Measurements from ENCODE around the gene NAA80.
A peak's percentile ranks its signal among the peaks of the same experiment; 100 is the strongest.
"Not testable (repeated sequence)": the region's sequence is repeated elsewhere in the genome, so short reads cannot be mapped to it uniquely, and the experiment has no call there.

Gene NAA80

GRCh38 chr3:50269977-50270413 lies 29.2 kb downstream of the NAA80 start:
- DNase-seq (ENCODE audit: low read depth), result no peak

DNA sequence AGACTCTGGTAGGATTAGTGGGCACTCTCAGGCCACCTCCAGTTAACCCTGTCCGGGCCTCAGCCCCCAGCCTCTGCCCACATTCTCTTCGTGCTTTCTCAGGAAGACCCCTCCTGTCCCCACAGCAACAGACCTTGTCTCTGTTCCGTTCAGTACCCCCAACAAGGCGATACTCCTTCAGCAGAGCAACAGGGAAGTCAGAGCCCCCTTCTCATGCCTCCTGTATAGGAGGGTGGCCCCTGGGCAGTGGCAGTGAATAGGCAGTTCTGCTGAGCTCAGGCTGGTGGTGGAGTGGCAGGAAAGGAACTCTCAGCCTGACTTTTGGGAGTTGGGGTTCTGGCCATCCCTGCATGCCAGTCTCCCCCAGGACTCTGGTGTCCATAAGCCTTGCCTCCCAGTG lies 29.7 kb downstream of the NAA80 start:
- DNase-seq (ENCODE audit: low read depth), result no peak

DNA sequence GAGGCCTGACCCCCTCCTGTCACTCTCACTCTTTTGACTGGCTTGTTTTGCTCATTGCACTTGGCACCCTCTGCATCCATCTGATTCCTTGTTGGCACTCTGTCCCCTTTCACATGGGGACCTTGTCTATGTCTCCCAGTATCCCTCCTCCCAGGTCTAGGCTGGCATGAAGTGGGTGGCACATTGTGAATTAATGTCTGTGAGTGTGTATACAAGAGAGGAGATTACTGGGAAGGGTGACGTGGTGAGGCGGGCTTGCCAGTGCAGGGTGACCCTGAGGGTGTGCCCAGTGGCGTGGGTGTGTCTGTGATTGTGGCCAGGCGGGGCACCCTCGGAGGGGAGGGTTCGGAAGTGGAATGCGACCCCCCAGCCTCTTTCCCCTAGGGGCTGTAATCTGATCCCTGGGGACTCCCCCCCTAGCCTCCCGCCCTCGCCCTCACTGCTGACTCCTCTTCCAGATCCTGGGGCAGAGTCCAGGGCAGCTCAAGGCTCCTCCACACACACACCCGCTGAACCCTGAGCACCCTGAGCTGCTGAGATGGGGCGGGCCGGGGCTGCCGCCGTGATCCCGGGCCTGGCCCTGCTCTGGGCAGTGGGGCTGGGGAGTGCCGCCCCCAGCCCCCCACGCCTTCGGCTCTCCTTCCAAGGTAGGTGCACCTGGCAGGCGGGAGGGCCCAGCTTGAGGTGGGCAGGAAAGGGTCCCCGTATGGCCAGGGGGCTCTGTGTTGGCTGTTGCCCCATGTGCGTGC lies 30.3 kb downstream of the NAA80 start, which contains the start of gene SEMA3B:
Gene SEMA3B, plus strand, starts transcription at position 445 of the 749 bp plus-strand sequence. Its CDS starts 94 bp downstream, at position 539.
- DNase-seq (ENCODE audit: low read depth), result no peak

DNA sequence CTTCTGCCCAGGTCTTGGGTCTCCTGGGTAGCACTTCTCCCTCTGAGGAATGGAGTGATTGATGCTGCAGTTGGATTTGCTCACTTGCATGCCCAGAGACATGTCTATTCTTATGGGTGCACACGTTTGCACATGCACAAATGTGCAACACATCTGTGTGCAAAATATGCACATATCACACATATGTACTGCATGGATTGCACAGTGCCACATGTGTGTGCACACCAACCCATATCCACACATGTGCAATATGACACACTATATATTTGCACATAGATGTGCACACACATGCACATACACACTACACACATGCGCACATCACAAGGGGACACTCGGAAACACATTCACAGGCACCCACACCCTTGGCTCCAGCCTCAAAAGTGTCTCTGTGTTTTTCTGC lies 30.9 kb downstream of the NAA80 start:
- no peak for DNase-seq (ENCODE audit: low read depth)

- no peak for DNase-seq (ENCODE audit: low read depth)
Measured at GRCh38 chr3:50267280-50267913, 31.8 kb downstream of the NAA80 start.

DNA sequence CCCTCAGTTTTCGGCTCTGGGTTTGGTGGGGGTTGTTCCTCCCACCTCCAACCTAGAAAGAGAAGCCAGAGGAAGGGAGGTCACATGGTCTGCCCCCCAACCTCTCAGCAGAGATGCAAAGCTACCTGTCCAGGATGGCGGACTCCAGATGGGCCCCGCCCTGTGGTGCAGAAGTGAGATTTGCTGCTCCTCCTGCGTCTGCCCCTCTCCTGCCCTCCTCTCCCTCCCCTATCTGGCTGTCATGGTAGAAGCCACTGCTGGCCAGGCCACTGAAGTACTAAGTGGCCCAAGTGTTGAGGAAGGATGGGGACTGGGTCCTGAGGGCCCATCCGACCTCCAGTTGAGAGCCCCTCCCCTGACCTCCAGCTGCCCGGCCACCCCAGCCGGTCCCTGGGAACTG lies 32.4 kb downstream of the NAA80 start:
- no peak for DNase-seq (ENCODE audit: low read depth)

GRCh38 chr3:50266017-50266416 lies 33.2 kb downstream of the NAA80 start:
- DNase-seq (ENCODE audit: low read depth), result no peak

DNA sequence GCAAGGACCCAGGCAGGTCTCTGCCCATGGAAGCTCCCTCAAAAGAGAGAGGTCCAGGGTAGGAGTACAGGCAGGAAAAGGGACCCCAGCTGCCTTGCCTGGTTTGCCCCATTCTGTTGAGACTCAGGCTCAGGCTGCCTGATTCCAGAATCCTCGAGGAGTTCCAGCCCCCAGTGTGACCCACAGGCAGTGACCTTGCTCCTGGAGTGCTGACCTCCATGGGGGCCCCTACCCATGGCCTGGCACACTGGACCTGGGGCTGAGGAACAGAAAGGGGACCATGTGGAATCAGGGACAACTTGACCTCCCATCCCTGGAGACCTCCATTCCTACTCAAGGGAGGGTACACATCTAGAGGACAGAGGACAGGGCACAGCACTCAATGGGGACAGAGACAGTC lies 33.6 kb downstream of the NAA80 start:
- DNase-seq (ENCODE audit: low read depth), result no peak

DNA sequence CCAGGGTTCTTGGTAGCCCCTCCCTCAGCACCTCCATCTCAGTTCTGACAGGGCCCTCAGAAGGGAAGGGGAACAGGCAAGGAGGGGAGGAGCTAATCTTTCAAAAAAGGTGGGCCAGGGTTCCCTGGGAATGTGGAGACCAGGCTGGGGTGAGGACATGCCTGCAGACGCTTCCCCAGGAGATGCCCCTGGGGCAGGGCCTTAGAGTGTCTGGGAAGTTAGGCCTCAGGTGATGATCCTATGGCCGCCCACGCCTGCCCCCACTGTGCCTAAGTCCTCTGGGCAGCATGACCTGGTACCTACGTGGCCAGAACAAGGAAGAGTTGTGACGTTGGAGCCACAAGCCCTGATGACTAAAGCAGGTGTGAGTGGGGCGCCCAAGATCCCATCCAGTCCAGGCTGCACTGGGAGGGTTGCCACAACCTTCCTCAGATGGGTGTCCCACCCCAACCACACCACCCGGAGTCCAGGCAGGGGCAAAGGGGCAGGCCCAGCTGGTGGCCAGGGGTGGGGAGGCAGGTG lies 34.2 kb downstream of the NAA80 start:
- no peak for DNase-seq (ENCODE audit: low read depth)

- DNase-seq (ENCODE audit: low read depth), result peak; percentile 74
Measured at GRCh38 chr3:50264383-50264963, 34.7 kb downstream of the NAA80 start.

DNA sequence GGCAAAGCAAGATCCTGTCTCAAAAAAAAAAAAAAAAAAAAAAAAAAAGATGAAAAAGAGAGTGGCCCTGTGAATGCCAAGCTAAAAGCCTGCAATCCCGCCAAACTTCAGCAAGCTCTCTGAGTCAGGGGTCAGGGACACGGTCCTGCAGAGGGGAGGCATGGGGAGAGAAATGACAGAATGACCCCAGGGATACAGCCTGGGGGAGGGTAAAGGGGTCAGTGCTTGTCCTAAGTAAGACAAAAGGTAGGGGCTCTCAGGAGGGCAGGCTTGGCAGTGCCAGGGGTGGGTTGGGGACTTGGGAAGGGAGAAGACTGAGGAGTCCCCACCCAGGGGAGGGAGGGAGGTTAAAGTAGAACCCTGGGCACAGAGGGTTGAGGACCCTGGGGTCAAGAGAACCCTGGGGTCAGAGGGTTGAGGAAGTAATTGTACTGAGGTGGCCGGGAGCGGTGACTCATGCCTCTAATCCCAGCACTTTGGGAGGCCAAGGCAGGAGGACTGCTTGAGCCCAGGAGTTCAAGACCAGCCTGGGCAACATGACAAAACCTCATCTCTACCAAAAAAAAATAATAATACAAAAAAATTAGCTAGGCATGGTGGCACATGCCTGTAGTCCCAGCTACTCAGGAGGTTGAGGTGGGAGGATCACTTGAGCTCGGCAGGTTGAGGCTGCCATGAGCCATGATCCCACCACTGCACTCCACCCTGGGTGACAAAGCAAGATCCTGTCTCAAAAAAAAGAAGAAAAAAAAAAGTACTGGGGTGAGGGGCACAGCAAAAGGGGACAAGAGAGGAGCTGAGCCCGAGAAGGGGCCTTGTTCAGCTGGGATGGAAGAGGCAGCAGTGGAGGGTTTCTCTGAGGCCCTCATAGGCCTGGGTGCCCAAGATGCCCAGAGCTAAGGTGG lies 35.5 kb downstream of the NAA80 start:
- no peak for DNase-seq (ENCODE audit: low read depth)

DNA sequence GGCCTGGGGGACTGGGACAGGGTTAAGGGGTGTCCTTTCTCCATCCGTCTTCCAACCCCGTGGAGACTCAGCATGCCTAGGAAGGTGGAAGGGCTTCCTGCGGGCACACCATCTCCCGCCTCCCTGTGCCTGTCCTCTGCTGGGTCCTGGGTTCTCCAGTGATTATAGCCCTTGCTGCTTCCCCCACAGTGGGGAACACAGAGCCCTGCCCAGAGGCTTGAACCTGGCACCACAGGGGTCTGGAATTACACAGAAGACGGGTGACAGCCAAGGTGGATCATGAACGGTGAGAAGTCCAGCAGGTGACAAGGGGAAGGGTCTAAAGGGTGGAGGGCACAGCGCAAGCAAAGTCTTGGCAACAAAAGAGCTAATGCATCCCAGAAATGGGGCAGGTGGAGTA lies 36.4 kb downstream of the NAA80 start:
- DNase-seq (ENCODE audit: low read depth), result no peak

DNA sequence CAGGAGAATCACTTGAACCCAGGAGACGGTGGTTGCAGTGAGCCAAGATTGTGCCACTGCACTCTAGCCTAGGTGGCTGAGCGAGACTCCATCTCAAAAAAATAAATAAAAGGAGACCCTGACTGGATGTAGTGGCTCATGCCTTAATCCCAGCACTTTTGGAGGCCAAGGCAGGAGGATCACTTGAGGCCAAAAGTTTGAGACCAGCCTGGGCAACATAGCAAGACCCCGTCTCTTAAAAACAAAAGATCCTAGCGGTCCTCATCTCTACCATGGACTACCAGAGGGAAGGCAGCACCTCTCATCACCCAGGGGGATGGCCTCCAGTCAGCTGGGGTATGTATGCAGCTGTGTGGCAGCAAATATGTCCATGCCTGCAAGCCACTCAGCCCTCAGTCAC lies 37.0 kb downstream of the NAA80 start:
- not testable (repeated sequence) for DNase-seq (ENCODE audit: low read depth)

DNA sequence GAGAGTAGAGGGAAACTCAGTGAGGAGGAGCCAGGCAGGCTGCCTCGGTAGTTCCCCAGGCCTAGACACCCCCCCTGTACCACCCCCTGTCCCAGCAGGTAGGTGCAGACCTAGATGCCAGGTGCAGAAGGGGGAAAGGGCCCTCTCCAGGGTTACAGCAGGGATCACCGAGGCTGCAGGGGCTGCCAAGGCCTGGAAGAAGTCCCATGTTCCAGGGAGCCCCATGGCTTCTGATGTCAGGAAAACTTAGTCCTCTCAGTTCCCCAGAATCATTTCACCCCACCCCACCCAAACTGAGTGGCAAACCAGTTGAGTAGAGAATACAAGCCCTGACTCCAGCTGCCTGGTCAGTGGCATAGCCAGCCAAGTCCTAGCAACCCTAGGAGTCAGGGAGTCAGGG lies 37.7 kb downstream of the NAA80 start:
- no peak for DNase-seq (ENCODE audit: low read depth)

DNA sequence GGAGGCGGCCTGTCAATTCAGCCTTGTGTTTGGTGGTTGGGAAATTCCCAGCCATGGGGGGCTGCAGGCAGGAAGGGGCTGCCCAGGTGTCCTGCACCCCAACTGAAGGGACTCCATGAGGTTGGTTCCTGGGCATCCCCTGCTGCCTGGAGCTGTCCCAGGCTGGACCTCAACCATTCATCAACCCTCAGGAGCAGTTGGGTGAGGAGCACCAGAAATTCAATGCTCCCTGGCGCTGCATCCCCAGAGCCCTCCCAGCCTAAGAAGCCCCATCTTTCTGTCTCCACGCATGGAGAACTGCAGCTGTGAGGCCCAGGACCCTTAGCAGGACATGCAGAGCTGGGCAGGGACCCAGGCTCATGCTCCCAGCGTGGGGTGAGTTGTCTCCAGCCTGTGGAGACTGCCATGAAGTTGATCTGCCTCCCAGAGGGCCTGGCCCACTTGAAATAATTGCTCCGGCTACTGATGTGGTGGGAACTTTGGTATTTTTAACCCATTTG lies 38.2 kb downstream of the NAA80 start:
- DNase-seq (ENCODE audit: low read depth), result no peak

- DNase-seq (ENCODE audit: low read depth), result peak; percentile 80
Measured at GRCh38 chr3:50260027-50260941, 38.9 kb downstream of the NAA80 start.

- no peak for DNase-seq (ENCODE audit: low read depth)
Measured at GRCh38 chr3:50259432-50260026, 39.7 kb downstream of the NAA80 start.

- DNase-seq (ENCODE audit: low read depth), result no peak
Measured at GRCh38 chr3:50258979-50259378, 40.2 kb downstream of the NAA80 start.

GRCh38 chr3:50258029-50258680 lies 41.0 kb downstream of the NAA80 start:
- DNase-seq (ENCODE audit: low read depth), result no peak
